HEK293 (cell line): ENCODE data around the gene SLC38A8.

Experiments
- AEBP2 ChIP-seq: fragments of 450-650 bp; formaldehyde crosslinking; IDR thresholded peaks from 2 replicates; pipeline ENCODE4 v1.5.1; 2016; ENCODE audit warnings: missing biosample characterization, missing genetic modification characterization, borderline replicate concordance
- PRDM10 ChIP-seq: fragments of 450-650 bp; formaldehyde crosslinking; IDR thresholded peaks from 2 replicates; pipeline ENCODE4 v1.5.1; 2016; ENCODE audit warnings: missing biosample characterization, missing genetic modification characterization
- ZNF223 ChIP-seq: fragments of 450-650 bp; formaldehyde crosslinking; IDR thresholded peaks from 2 replicates; pipeline ENCODE4 v1.5.1; 2016; ENCODE audit warnings: missing biosample characterization, missing genetic modification characterization
- ZNF830 ChIP-seq: fragments of 450-650 bp; IDR thresholded peaks from 2 replicates; pipeline ENCODE4 v1.5.0; 2018; ENCODE audit warnings: missing biosample characterization, missing genetic modification characterization, low read depth, mild to moderate bottlenecking, moderate library complexity
- TF ChIP-seq, protein P1 (sequence below): fragments of 450-650 bp; formaldehyde crosslinking; IDR thresholded peaks from 2 replicates; pipeline ENCODE4 v1.5.1; 2016; ENCODE audit warnings: missing biosample characterization, missing genetic modification characterization, low read depth
- TF ChIP-seq, protein P2 (sequence below): fragments of 450-650 bp; formaldehyde crosslinking; IDR thresholded peaks from 2 replicates; pipeline ENCODE4 v1.5.1; 2016; ENCODE audit warnings: missing biosample characterization, missing genetic modification characterization
- TF ChIP-seq, protein P3 (sequence below): fragments of 450-650 bp; formaldehyde crosslinking; IDR thresholded peaks from 2 replicates; pipeline ENCODE4 v1.5.1; 2016; ENCODE audit warnings: missing biosample characterization, missing genetic modification characterization

GRCh38 chr16:83973581-83974385 is 68.8 kb downstream of the SLC38A8 start:
- TF ChIP-seq, protein P1, sequence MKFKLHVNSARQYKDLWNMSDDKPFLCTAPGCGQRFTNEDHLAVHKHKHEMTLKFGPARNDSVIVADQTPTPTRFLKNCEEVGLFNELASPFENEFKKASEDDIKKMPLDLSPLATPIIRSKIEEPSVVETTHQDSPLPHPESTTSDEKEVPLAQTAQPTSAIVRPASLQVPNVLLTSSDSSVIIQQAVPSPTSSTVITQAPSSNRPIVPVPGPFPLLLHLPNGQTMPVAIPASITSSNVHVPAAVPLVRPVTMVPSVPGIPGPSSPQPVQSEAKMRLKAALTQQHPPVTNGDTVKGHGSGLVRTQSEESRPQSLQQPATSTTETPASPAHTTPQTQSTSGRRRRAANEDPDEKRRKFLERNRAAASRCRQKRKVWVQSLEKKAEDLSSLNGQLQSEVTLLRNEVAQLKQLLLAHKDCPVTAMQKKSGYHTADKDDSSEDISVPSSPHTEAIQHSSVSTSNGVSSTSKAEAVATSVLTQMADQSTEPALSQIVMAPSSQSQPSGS: no peak
- TF ChIP-seq ZNF830 (tag by site-specific recombination) (no peak), AEBP2 (tag by site-specific recombination) (no peak), PRDM10 (tag by site-specific recombination) (no peak), ZNF223 (tag by site-specific recombination) (no peak)
- TF ChIP-seq, protein P2, sequence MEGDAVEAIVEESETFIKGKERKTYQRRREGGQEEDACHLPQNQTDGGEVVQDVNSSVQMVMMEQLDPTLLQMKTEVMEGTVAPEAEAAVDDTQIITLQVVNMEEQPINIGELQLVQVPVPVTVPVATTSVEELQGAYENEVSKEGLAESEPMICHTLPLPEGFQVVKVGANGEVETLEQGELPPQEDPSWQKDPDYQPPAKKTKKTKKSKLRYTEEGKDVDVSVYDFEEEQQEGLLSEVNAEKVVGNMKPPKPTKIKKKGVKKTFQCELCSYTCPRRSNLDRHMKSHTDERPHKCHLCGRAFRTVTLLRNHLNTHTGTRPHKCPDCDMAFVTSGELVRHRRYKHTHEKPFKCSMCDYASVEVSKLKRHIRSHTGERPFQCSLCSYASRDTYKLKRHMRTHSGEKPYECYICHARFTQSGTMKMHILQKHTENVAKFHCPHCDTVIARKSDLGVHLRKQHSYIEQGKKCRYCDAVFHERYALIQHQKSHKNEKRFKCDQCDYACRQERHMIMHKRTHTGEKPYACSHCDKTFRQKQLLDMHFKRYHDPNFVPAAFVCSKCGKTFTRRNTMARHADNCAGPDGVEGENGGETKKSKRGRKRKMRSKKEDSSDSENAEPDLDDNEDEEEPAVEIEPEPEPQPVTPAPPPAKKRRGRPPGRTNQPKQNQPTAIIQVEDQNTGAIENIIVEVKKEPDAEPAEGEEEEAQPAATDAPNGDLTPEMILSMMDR (tag by site-specific recombination): no peak
- TF ChIP-seq, protein P3, sequence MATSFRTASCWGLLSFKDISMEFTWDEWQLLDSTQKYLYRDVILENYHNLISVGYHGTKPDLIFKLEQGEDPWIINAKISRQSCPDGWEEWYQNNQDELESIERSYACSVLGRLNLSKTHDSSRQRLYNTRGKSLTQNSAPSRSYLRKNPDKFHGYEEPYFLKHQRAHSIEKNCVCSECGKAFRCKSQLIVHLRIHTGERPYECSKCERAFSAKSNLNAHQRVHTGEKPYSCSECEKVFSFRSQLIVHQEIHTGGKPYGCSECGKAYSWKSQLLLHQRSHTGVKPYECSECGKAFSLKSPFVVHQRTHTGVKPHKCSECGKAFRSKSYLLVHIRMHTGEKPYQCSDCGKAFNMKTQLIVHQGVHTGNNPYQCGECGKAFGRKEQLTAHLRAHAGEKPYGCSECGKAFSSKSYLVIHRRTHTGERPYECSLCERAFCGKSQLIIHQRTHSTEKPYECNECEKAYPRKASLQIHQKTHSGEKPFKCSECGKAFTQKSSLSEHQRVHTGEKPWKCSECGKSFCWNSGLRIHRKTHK (tag by site-specific recombination): no peak
